ENCODE data around the gene TAF11L13. TPM values are rescaled to one million over a fixed set of nuclear protein-coding genes. Genes with fewer than 3 reads are reported as not detected.
"Not testable (repeated sequence)": the region's sequence is repeated elsewhere in the genome, so short reads cannot be mapped to it uniquely, and the experiment has no call there.

TAF11L13 gene
- total RNA-seq (2016; rRNA removed; fragmentation: Illumina TruSeq; extraction: Trizol) (not detected in 2 replicates), polyA plus RNA-seq (2011; rRNA removed) (not detected in 2 replicates), polyA minus RNA-seq (2011; rRNA and poly(A)+ RNA removed; ENCODE audit: low replicate concordance) (not detected in 2 replicates), Bru-seq, nascent RNA (not detected), BruChase-seq, experiment 1, labeled RNA remaining after a 6-hour chase (not detected), BruChase-seq, experiment 2, labeled RNA remaining after a 2-hour chase (not detected)
- not detected in 2 replicates for total RNA-seq (2016; cell fraction: cytosol; rRNA removed; fragmentation: Illumina TruSeq; extraction: Trizol; ENCODE audit: low read depth)
- total RNA-seq (2016; cell fraction: insoluble cytoplasmic fraction; rRNA removed; fragmentation: Illumina TruSeq; extraction: Trizol) = not detected in 2 replicates
- total RNA-seq (2016; cell fraction: membrane; rRNA removed; fragmentation: Illumina TruSeq; extraction: Trizol) = not detected in 2 replicates
- total RNA-seq (2016; cell fraction: nucleus; rRNA removed; fragmentation: Illumina TruSeq; extraction: Trizol) = not detected in 2 replicates
- polyA plus RNA-seq (2011; cell fraction: cytosol; rRNA removed) = not detected in 2 replicates
- polyA plus RNA-seq (2011; cell fraction: nucleus; rRNA removed) = not detected in 2 replicates
- not detected in 2 replicates for polyA plus RNA-seq (2012)
- not detected in 2 replicates for polyA plus RNA-seq (2016; cell fraction: cytosol; fragmentation: Illumina TruSeq; extraction: Trizol; ENCODE audit: low read depth)
- polyA plus RNA-seq (2016; cell fraction: insoluble cytoplasmic fraction; fragmentation: Illumina TruSeq; extraction: Trizol; ENCODE audit: low read depth) = not detected in 2 replicates
- not detected in 2 replicates for polyA plus RNA-seq (2016; cell fraction: membrane; fragmentation: Illumina TruSeq; extraction: Trizol; ENCODE audit: low read depth)
- not detected in 2 replicates for polyA plus RNA-seq (2016; cell fraction: nucleus; fragmentation: Illumina TruSeq; extraction: Trizol; ENCODE audit: insufficient read depth, low read depth)
- polyA minus RNA-seq (2011; cell fraction: cytosol; rRNA and poly(A)+ RNA removed) = not detected in 2 replicates
- not detected in 2 replicates for polyA minus RNA-seq (2011; cell fraction: nucleus; rRNA and poly(A)+ RNA removed)
- long read RNA-seq, experiment 1 = 0 reads
- long read RNA-seq, experiment 2 = 0 reads

GRCh38 chr5:17631788-17632187, at the start of gene TAF11L13:
Gene TAF11L13 (plus strand): TSS chr5:17632088.
- H3K4me1 ChIP-seq (ENCODE audit: insufficient read depth, low read length); H2AFZ ChIP-seq (ENCODE audit: low read length); POLR2A ChIA-PET; CTCF ChIA-PET (ENCODE audit: low intra/inter-chr PET ratio, low total read pairs); H3K27me3 ChIP-seq (ENCODE audit: control insufficient read depth in 1 of 2, insufficient read depth in 2 of 2, low read length in 2 of 2); H3K4me3 ChIP-seq (replicated peaks in 1 of 3; ENCODE audit: insufficient read depth in 1 of 3, low read depth in 2 of 3, low read length in 3 of 3); intact Hi-C loops (cut with micrococcal nuclease; ENCODE audit: unreplicated experiment); in situ Hi-C loops (cut with HindIII; ENCODE audit: extremely low pct_ligation_motif_present, low pct_unique_long_range_greater_than_20kb); ATAC-seq; BruUV-seq (replicated peaks); FAIRE-seq; H3K9me3 ChIP-seq (ENCODE audit: low read length); H3K27ac ChIP-seq (ENCODE audit: extremely low read length, insufficient read depth, low read length); H3K79me2 ChIP-seq (ENCODE audit: insufficient read depth, low read length); H3K36me3 ChIP-seq (replicated peaks in 1 of 2; ENCODE audit: control insufficient read depth in 1 of 2, insufficient read depth in 2 of 2, low read length in 2 of 2); H4K20me1 ChIP-seq (ENCODE audit: insufficient read depth, low read length); DNase-seq (ENCODE audit: low spot score); H3K9ac ChIP-seq (ENCODE audit: insufficient read depth, low read depth, low read length); H3K4me2 ChIP-seq (ENCODE audit: low read depth, low read length): not testable (repeated sequence)
- WGBS (ENCODE audit: low lambda C conversion rate) = 35% methylated on average over 7 of the region's 12 CpGs

DNA sequence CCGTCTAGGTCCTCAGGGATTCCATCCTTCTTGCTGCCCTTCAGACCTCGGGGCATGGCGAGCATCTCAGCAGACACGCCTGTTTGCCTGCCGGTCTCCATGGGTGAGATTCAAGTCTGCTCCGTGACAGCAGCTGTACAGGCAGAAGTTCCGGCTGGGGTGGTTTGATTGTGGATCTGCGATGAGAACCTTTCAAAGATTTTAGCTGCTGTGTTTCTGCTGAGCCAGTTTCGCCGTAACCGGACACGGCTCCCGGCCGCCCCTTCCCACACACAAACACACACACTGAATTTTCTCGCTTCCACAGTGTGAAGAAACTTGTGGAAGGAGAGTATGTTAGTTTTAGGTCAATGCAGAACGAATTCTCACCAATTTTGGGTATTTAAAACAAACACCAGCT, 46.2 kb upstream of the TAF11L13 start, which contains the start of gene TAF11L7:
TSS of gene TAF11L7 (minus strand) at position 101 of the 400 bp plus-strand sequence.
- BruUV-seq (replicated peaks); H3K4me3 ChIP-seq (replicated peaks in 1 of 3; ENCODE audit: insufficient read depth in 1 of 3, low read depth in 2 of 3, low read length in 3 of 3); H3K27ac ChIP-seq (ENCODE audit: extremely low read length, insufficient read depth, low read length); DNase-seq (ENCODE audit: low spot score); H3K4me1 ChIP-seq (ENCODE audit: insufficient read depth, low read length); in situ Hi-C loops (cut with HindIII; ENCODE audit: extremely low pct_ligation_motif_present, low pct_unique_long_range_greater_than_20kb); H2AFZ ChIP-seq (ENCODE audit: low read length); POLR2A ChIA-PET; H3K9me3 ChIP-seq (ENCODE audit: low read length); H4K20me1 ChIP-seq (ENCODE audit: insufficient read depth, low read length); H3K27me3 ChIP-seq (ENCODE audit: control insufficient read depth in 1 of 2, insufficient read depth in 2 of 2, low read length in 2 of 2); FAIRE-seq; H3K79me2 ChIP-seq (ENCODE audit: insufficient read depth, low read length); H3K9ac ChIP-seq (ENCODE audit: insufficient read depth, low read depth, low read length); H3K36me3 ChIP-seq (replicated peaks in 1 of 2; ENCODE audit: control insufficient read depth in 1 of 2, insufficient read depth in 2 of 2, low read length in 2 of 2); ATAC-seq; intact Hi-C loops (cut with micrococcal nuclease; ENCODE audit: unreplicated experiment); CTCF ChIA-PET (ENCODE audit: low intra/inter-chr PET ratio, low total read pairs); H3K4me2 ChIP-seq (ENCODE audit: low read depth, low read length): not testable (repeated sequence)
- no CpG with 5 or more reads among the region's 16 CpGs for WGBS (ENCODE audit: low lambda C conversion rate)

- H3K4me1 ChIP-seq (ENCODE audit: insufficient read depth, low read length); FAIRE-seq; CTCF ChIA-PET (ENCODE audit: low intra/inter-chr PET ratio, low total read pairs): not testable (repeated sequence)
These were observed 41.0 kb upstream of the TAF11L13 start, which contains the start of gene TAF11L8 for GRCh38 chr5:17590860-17591259. Gene TAF11L8 (minus strand): TSS chr5:17590960.

DNA sequence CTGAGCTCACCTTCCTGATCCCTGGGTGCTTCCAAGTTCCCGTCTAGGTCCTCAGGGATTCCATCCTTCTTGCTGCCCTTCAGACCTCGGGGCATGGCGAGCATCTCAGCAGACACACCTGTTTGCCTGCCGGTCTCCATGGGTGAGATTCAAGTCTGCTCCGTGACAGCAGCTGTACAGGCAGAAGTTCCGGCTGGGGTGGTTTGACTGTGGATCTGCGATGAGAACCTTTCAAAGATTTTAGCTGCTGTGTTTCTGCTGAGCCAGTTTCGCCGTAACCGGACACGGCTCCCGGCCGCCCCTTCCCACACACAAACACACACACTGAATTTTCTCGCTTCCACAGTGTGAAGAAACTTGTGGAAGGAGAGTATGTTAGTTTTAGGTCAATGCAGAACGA, 37.6 kb upstream of the TAF11L13 start, which contains the start of gene TAF11L9:
TSS of gene TAF11L9 (minus strand) at position 140 of the 400 bp plus-strand sequence.
- H3K27me3 ChIP-seq (ENCODE audit: control insufficient read depth in 1 of 2, insufficient read depth in 2 of 2, low read length in 2 of 2); FAIRE-seq; POLR2A ChIA-PET; H3K4me3 ChIP-seq (replicated peaks in 1 of 3; ENCODE audit: insufficient read depth in 1 of 3, low read depth in 2 of 3, low read length in 3 of 3); H2AFZ ChIP-seq (ENCODE audit: low read length); H3K4me2 ChIP-seq (ENCODE audit: low read depth, low read length); H3K9me3 ChIP-seq (ENCODE audit: low read length); in situ Hi-C loops (cut with HindIII; ENCODE audit: extremely low pct_ligation_motif_present, low pct_unique_long_range_greater_than_20kb); ATAC-seq; H3K9ac ChIP-seq (ENCODE audit: insufficient read depth, low read depth, low read length); H3K4me1 ChIP-seq (ENCODE audit: insufficient read depth, low read length); intact Hi-C loops (cut with micrococcal nuclease; ENCODE audit: unreplicated experiment); H3K27ac ChIP-seq (ENCODE audit: extremely low read length, insufficient read depth, low read length); CTCF ChIA-PET (ENCODE audit: low intra/inter-chr PET ratio, low total read pairs); H3K36me3 ChIP-seq (replicated peaks in 1 of 2; ENCODE audit: control insufficient read depth in 1 of 2, insufficient read depth in 2 of 2, low read length in 2 of 2); H3K79me2 ChIP-seq (ENCODE audit: insufficient read depth, low read length); DNase-seq (ENCODE audit: low spot score); H4K20me1 ChIP-seq (ENCODE audit: insufficient read depth, low read length); BruUV-seq (replicated peaks): not testable (repeated sequence)
- 50% methylated on average over 12 of the region's 15 CpGs for WGBS (ENCODE audit: low lambda C conversion rate)

More at GRCh38 chr5:17590860-17591259, 41.0 kb upstream of the TAF11L13 start, which contains the start of gene TAF11L8:
- H3K27me3 ChIP-seq (ENCODE audit: control insufficient read depth in 1 of 2, insufficient read depth in 2 of 2, low read length in 2 of 2); intact Hi-C loops (cut with micrococcal nuclease; ENCODE audit: unreplicated experiment); DNase-seq (ENCODE audit: low spot score); H3K9ac ChIP-seq (ENCODE audit: insufficient read depth, low read depth, low read length); H3K36me3 ChIP-seq (replicated peaks in 1 of 2; ENCODE audit: control insufficient read depth in 1 of 2, insufficient read depth in 2 of 2, low read length in 2 of 2); H3K4me2 ChIP-seq (ENCODE audit: low read depth, low read length); H3K27ac ChIP-seq (ENCODE audit: extremely low read length, insufficient read depth, low read length); H2AFZ ChIP-seq (ENCODE audit: low read length); H3K9me3 ChIP-seq (ENCODE audit: low read length); H4K20me1 ChIP-seq (ENCODE audit: insufficient read depth, low read length); BruUV-seq (replicated peaks); H3K79me2 ChIP-seq (ENCODE audit: insufficient read depth, low read length); POLR2A ChIA-PET; ATAC-seq; in situ Hi-C loops (cut with HindIII; ENCODE audit: extremely low pct_ligation_motif_present, low pct_unique_long_range_greater_than_20kb); H3K4me3 ChIP-seq (replicated peaks in 1 of 3; ENCODE audit: insufficient read depth in 1 of 3, low read depth in 2 of 3, low read length in 3 of 3): not testable (repeated sequence)
- WGBS (ENCODE audit: low lambda C conversion rate) = no CpG with 5 or more reads among the region's 16 CpGs

All from HepG2 (cell line).